SJCRH30 (cell line): Measurements from ENCODE around the gene SLC28A1. TPM values are rescaled to one million over a fixed set of nuclear protein-coding genes. Genes with fewer than 3 reads are reported as not detected.

ENCODE experiments used
- DNase-seq, 2 experiments: peaks; one replicate each; pipeline ENCODE4 v3.0.0-alpha.2; 2015 to 2020
- H3K27ac ChIP-seq: fragments of 250-450 bp; sonication (Bioruptor Pico); 2 replicates; pipeline ENCODE4 v1.5.1; 2020; ENCODE audit warnings: mild to moderate bottlenecking, moderate library complexity
- H3K27me3 ChIP-seq: fragments of 250-450 bp; sonication (Bioruptor Pico); 2 replicates; pipeline ENCODE4 v1.5.1; 2020; ENCODE audit warnings: mild to moderate bottlenecking, moderate library complexity
- H3K36me3 ChIP-seq: fragments of 250-450 bp; sonication (Bioruptor Pico); 2 replicates; pipeline ENCODE4 v1.5.1; 2020; ENCODE audit warnings: mild to moderate bottlenecking, moderate library complexity
- H3K4me1 ChIP-seq: fragments of 250-450 bp; sonication (Bioruptor Pico); 2 replicates; pipeline ENCODE4 v1.5.1; 2020; ENCODE audit warnings: mild to moderate bottlenecking, moderate library complexity
- H3K4me3 ChIP-seq: fragments of 250-450 bp; sonication (Bioruptor Pico); 2 replicates; pipeline ENCODE4 v1.5.1; 2020; ENCODE audit warnings: mild to moderate bottlenecking, moderate library complexity
- H3K9me3 ChIP-seq: fragments of 250-450 bp; sonication (Bioruptor Pico); replicated peaks from 2 replicates; pipeline ENCODE4 v1.5.1; 2020; ENCODE audit warnings: mild to moderate bottlenecking, moderate library complexity
- total RNA-seq: library from RNA; depleted of rRNA; stranded (reverse); fragments of >200 nt; shearing (Covaris generic); gene quantifications from 2 replicates; pipeline ENCODE4 v1.2.3, GENCODE V29; 2014

SLC28A1 gene
- total RNA-seq, 1 experiment from 2014 or later, result not detected

- Histone ChIP-seq H3K36me3 (peaks cover 26% of the 10 kb centered on the region), H3K4me1 (peaks cover 6% of the 10 kb centered on the region), H3K27ac (no peak overlapping the region), H3K9me3 (no peaks in the 10 kb centered on the region), H3K27me3 (no peaks in the 10 kb centered on the region), H3K4me3 (no peak overlapping the region)
- DNase-seq, result no peak
Measured at GRCh38 chr15:84855765-84856164, 28.7 kb upstream of the SLC28A1 start.

DNA sequence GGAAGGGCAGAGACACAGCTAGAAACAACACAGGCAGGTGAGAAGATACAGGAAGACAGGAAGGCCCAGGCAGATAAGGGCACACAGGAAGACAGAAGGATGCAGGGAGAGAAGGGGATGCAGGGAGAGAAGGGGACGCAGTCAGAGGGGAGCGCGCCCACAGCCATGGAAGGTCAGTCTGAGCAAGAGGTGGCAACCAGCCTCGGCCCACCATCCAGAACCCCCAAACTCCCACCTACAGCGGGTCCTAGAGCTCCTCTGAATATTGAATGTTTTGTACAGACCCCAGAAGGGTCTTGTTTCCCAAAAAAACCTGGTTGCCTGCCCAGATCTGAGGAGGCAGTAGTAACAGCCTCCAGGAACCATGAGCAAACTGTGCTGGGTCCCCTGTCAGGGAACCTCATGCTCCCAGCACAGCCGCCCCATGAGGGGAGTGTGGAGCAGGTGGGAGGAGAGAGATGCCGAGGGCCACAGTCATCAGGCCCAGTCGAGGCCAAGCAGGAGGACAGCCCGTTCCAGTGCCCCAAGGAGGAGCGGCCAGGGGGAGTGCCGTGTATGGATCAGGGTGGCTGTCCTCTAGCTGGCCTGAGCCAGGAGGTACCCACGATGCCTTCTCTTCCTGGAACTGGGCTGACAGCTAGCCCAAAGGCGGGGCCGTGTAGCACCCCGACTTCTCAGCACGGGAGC lies 27.6 kb upstream of the SLC28A1 start:
- Histone ChIP-seq H3K9me3 (no peaks in the 10 kb centered on the region), H3K4me1 (peaks cover 6% of the 10 kb centered on the region), H3K36me3 (peaks cover 24% of the 10 kb centered on the region), H3K4me3 (no peak overlapping the region), H3K27ac (no peak overlapping the region), H3K27me3 (no peaks in the 10 kb centered on the region)
- DNase-seq, result no peak

DNA sequence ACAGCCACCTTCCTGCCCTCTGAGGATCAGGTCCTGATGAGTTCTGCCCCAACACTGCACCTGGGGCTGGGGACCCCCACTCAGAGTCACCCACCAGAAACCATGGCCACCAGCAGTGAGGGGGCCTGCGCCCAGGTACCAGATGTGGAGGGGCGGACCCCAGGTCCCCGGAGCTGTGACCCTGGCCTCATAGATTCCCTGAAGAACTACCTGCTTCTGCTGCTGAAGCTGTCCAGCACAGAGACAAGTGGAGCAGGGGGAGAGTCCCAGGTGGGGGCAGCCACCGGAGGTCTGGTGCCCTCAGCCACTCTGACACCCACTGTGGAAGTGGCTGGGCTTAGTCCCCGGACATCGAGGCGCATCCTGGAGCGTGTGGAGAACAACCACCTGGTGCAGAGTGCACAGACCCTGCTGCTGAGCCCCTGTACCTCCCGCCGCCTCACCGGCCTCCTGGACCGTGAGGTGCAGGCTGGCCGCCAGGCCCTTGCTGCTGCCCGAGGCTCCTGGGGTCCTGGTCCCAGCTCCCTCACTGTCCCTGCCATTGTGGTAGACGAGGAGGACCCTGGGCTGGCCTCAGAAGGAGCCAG lies 27.0 kb upstream of the SLC28A1 start:
- no peaks in the 10 kb centered on the region for H3K27me3 ChIP-seq
- no peak for DNase-seq
- H3K36me3 ChIP-seq, result peaks cover 24% of the 10 kb centered on the region
- H3K27ac ChIP-seq, result no peak overlapping the region
- no peaks in the 10 kb centered on the region for H3K9me3 ChIP-seq
- peaks cover 6% of the 10 kb centered on the region for H3K4me1 ChIP-seq
- no peak overlapping the region for H3K4me3 ChIP-seq

- Histone ChIP-seq H3K4me1 (peaks cover 6% of the 10 kb centered on the region), H3K36me3 (peaks cover 21% of the 10 kb centered on the region), H3K27ac (no peak overlapping the region), H3K27me3 (no peaks in the 10 kb centered on the region), H3K4me3 (no peak overlapping the region), H3K9me3 (no peaks in the 10 kb centered on the region)
- DNase-seq, result no peak
Measured at GRCh38 chr15:84858231-84858630, 26.2 kb upstream of the SLC28A1 start.

DNA sequence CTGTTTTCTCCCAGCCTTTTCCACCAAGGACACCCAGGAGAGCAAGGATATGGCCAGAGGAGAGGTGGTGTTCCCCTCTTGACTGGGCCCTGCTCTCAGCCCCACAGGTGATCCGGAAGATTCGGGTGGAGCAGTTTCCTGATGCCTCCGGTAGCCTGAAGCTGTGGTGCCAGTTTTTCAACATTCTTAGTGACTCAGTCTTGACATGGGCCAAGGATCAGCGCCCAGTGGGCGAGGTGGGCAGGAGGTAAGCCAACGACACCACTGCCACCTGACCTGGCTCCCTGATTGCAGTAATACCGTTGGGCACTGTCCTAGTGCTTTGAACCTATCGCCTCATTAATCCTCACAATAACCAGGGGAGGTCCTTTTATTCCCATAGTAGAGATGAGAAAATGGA lies 25.3 kb upstream of the SLC28A1 start:
- Histone ChIP-seq H3K36me3 (peaks cover 28% of the 10 kb centered on the region), H3K4me3 (no peak overlapping the region), H3K9me3 (no peaks in the 10 kb centered on the region), H3K27ac (no peak overlapping the region), H3K27me3 (no peaks in the 10 kb centered on the region), H3K4me1 (peaks cover 6% of the 10 kb centered on the region)
- no peak for DNase-seq

DNA sequence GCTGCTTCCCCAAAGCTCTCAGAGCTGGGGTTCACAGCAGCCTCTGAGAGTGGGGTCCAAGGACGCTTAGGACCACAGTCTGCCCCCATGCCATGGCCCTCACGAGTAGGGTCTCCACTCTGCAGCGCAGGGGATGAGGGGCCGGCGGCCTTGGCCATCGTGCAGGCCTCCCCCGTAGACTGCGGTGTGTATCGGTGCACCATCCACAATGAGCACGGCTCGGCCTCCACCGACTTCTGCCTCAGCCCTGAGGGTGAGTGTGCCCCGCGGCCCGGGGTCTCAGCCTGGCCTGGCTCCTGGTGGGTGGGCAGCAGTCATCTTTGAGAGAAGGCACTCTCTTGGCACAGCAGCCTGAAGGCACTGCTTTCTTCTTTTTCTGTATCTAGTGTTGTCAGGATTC lies 24.8 kb upstream of the SLC28A1 start:
- DNase-seq, result no peak
- peaks cover 6% of the 10 kb centered on the region for H3K4me1 ChIP-seq
- peaks cover 28% of the 10 kb centered on the region for H3K36me3 ChIP-seq
- H3K4me3 ChIP-seq, result no peak overlapping the region
- H3K9me3 ChIP-seq, result no peaks in the 10 kb centered on the region
- no peak overlapping the region for H3K27ac ChIP-seq
- no peaks in the 10 kb centered on the region for H3K27me3 ChIP-seq

- H3K36me3 ChIP-seq, result peaks cover 30% of the 10 kb centered on the region
- H3K9me3 ChIP-seq, result no peaks in the 10 kb centered on the region
Measured at GRCh38 chr15:84861781-84862180, 22.7 kb upstream of the SLC28A1 start.

DNA sequence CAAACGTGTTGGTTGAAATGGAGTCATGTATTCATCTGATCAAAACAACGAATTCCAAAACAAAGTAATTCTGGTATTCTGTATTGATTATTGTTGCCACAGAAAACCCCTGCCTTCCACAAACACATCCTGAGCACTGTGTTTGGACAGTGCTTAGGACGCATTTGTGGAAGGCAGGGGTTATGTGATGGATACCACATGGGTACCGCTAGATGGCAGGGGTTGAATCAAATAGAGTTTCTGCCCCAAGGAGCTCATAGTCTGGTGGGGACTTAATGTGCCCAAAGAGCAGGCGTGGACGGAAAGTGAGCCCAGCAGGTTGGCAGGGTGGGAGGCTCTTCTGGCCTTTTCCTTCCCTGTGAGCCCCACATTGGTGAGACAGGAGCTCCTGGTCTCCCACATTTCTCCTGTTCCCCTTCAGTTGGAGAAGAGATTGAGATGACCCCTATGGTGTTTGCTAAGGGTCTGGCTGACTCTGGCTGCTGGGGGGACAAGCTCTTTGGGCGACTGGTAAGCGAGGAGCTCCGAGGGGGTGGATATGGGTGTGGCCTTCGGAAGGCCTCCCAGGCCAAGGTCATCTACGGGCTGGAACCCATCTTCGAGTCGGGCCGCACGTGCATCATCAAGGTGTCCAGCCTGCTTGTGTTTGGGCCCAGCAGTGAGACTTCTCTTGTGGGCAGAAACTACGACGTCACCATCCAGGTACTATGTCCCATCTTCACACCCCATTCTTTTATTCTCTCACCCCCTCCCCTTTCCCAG lies 22.1 kb upstream of the SLC28A1 start:
- DNase-seq, result no peak
- no peak overlapping the region for H3K4me3 ChIP-seq
- no peaks in the 10 kb centered on the region for H3K27me3 ChIP-seq
- H3K36me3 ChIP-seq, result peaks cover 27% of the 10 kb centered on the region
- no peaks in the 10 kb centered on the region for H3K9me3 ChIP-seq
- H3K4me1 ChIP-seq, result no peaks in the 10 kb centered on the region
- no peak overlapping the region for H3K27ac ChIP-seq

More at GRCh38 chr15:84861781-84862180, 22.7 kb upstream of the SLC28A1 start:
- DNase-seq, result no peak
- H3K4me1 ChIP-seq, result no peaks in the 10 kb centered on the region
- H3K27ac ChIP-seq, result no peak overlapping the region
- no peaks in the 10 kb centered on the region for H3K27me3 ChIP-seq
- H3K4me3 ChIP-seq, result no peak overlapping the region

- Histone ChIP-seq H3K9me3 (no peaks in the 10 kb centered on the region), H3K36me3 (peaks cover 19% of the 10 kb centered on the region), H3K27me3 (no peaks in the 10 kb centered on the region), H3K4me1 (no peaks in the 10 kb centered on the region), H3K27ac (no peak overlapping the region), H3K4me3 (no peak overlapping the region)
- no peak for DNase-seq
Measured at GRCh38 chr15:84863565-84864443, 20.7 kb upstream of the SLC28A1 start.

DNA sequence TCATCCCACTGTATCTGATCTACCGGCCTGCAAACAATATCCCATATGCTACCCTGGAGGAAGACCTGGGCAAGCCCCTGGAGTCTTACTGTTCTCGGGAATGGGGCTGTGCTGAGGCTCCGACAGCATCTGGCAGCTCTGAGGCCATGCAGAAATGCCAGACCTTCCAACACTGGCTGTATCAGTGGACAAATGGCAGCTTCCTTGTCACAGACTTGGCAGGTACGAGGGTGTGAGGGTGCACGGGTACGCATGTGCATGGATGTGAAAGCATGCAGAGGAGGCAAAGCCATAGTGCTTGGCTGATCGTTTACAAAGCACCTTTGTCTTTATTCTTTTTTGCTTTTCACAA lies 20.0 kb upstream of the SLC28A1 start:
- H3K4me1 ChIP-seq, result no peaks in the 10 kb centered on the region
- no peak for DNase-seq
- peaks cover 18% of the 10 kb centered on the region for H3K36me3 ChIP-seq
- no peak overlapping the region for H3K27ac ChIP-seq
- H3K27me3 ChIP-seq, result no peaks in the 10 kb centered on the region
- H3K9me3 ChIP-seq, result no peaks in the 10 kb centered on the region
- no peak overlapping the region for H3K4me3 ChIP-seq

- H3K4me1 ChIP-seq, result no peaks in the 10 kb centered on the region
- H3K27me3 ChIP-seq, result no peaks in the 10 kb centered on the region
- no peaks in the 10 kb centered on the region for H3K9me3 ChIP-seq
- DNase-seq, result no peak
- H3K27ac ChIP-seq, result no peak overlapping the region
- no peak overlapping the region for H3K4me3 ChIP-seq
- peaks cover 18% of the 10 kb centered on the region for H3K36me3 ChIP-seq
Measured at GRCh38 chr15:84865074-84865569, 19.3 kb upstream of the SLC28A1 start.

DNA sequence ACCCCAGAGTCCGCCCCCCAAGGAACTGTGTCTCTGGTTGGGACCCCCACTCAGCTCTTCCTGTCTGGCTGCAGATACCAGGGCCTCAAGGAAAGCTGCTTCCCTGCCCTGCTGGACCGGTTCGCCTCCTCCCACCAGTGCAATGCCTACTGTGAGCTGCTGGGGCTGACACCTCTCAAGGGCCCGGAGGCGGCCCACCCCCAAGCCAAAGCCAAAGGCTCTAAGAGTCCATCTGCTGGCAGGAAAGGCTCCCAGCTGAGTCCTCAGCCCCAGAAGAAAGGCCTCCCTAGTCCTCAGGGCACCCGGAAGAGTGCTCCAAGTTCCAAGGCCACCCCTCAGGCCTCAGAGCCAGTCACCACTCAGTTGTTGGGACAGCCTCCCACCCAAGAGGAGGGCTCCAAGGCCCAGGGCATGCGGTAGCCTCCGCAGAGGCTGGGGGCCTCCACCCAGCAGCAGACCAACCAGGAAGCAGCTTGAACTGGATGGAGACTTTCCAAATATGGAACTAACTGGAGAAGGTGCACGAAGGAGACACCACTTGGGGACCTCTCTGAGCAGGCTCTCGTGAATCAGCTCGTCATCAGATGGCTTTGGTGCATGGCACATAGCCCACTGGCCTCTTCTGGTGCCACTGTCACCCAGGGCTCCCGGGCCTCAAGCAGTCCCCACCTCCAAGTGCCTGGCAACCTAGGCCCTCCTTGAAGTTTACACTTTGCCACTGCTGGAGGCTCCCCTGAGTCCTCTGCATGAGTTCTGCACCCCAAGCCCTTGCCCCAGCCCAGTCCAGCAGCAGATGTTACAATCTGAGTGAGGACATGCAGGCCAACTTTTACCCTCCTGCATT lies 16.2 kb upstream of the SLC28A1 start:
- Histone ChIP-seq H3K4me1 (no peaks in the 10 kb centered on the region), H3K27ac (no peak overlapping the region), H3K4me3 (no peak overlapping the region), H3K9me3 (no peaks in the 10 kb centered on the region), H3K36me3 (peaks cover 10% of the 10 kb centered on the region; the same call in 1 of the 2 replicates), H3K27me3 (no peaks in the 10 kb centered on the region)
- no peak for DNase-seq

- H3K27ac ChIP-seq, result no peak overlapping the region
- no peaks in the 10 kb centered on the region for H3K9me3 ChIP-seq
- H3K27me3 ChIP-seq, result no peaks in the 10 kb centered on the region; the same call in 1 of the 2 replicates
- peaks cover 3% of the 10 kb centered on the region; the same call in 1 of the 2 replicates for H3K36me3 ChIP-seq
- no peak overlapping the region for H3K4me3 ChIP-seq
- H3K4me1 ChIP-seq, result no peaks in the 10 kb centered on the region
- DNase-seq, result no peak
Measured at GRCh38 chr15:84869510-84869909, 15.0 kb upstream of the SLC28A1 start.
